Measurements from ENCODE around the gene LMF2.

- TF ChIP-seq CTCF (IDR thresholded peaks at IDR 0.05) (no peak), POLR2A (IDR thresholded peaks at IDR 0.05) (no peak)
These were observed 1.4 kb upstream of the LMF2 start for GRCh38 chr22:50508897-50509296.

Data from uterus (tissue), 2 donors.